ENCODE data around the gene APBB2. TPM values are rescaled to one million over a fixed set of nuclear protein-coding genes. Genes with fewer than 3 reads are reported as not detected.

The APBB2 gene
- total RNA-seq, 1 experiment from 2014 or later: 49.0 TPM

DNA sequence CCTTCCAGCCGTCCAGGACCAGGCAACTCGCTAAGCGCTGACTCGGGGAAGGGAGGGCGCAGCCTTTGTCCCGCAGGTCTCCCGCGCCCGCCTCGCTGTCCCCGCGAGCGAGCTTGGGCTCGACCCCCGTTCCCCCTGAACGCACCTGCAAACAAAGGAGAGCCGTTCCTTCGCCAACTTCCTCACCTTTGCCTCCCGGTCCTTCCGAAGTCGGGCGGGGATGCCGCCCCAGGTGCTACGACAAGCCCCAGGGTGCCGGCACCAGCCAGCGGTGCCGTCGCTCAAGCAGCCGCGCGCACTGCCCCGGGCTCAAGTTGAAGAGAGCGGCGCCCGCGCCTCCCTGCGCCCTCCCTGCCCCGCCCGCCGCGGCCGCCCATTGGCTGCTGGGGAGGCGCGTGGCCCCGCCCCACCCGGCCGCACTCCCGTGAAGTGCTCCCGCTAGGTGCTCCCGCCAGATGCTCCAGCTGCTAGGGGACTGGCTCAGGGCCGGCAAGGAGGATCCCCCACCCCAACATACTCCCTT is 357.4 kb downstream of the APBB2 start (continued):
- TF ChIP-seq CREM (CRISPR knock-in tag; IDR thresholded peaks at IDR 0.05) (peak; percentile 59; the same call in 1 of the 2 replicates), MYBL2 (CRISPR knock-in tag; IDR thresholded peaks at IDR 0.05) (peak; percentile 59; the same call in 1 of the 2 replicates), PRRX2 (CRISPR knock-in tag; IDR thresholded peaks at IDR 0.05) (no peak), NR3C1 (CRISPR knock-in tag; conservative IDR thresholded peaks at IDR 0.05; ENCODE audit: low read depth) (0 out of 2 replicates have a peak, but pooled peaks have one; percentile 71), NFYB (CRISPR knock-in tag; conservative IDR thresholded peaks at IDR 0.05; ENCODE audit: low read depth) (peak; percentile 79), OVOL2 (CRISPR knock-in tag; IDR thresholded peaks at IDR 0.05; ENCODE audit: borderline replicate concordance) (no peak), ZNF263 (CRISPR knock-in tag; IDR thresholded peaks at IDR 0.05; ENCODE audit: low read depth) (peak; percentile 100), FOXP1 (CRISPR knock-in tag; IDR thresholded peaks at IDR 0.05; ENCODE audit: borderline replicate concordance) (peak; percentile 81; the same call in 1 of the 2 replicates), ZNF317 (CRISPR knock-in tag; IDR thresholded peaks at IDR 0.05; ENCODE audit: borderline replicate concordance, low read depth) (no peak), CBFB (CRISPR knock-in tag; IDR thresholded peaks at IDR 0.05; ENCODE audit: low read depth) (peak; percentile 89; the same call in 1 of the 2 replicates), SOX15 (CRISPR knock-in tag; IDR thresholded peaks at IDR 0.05) (no peak), ARID4B (CRISPR knock-in tag; IDR thresholded peaks at IDR 0.05; ENCODE audit: borderline replicate concordance) (peak; percentile 53; the same call in 1 of the 2 replicates), E2F5 (CRISPR knock-in tag; IDR thresholded peaks at IDR 0.05) (peak; percentile 65; the same call in 1 of the 2 replicates)
- TF ChIP-seq, protein P1, sequence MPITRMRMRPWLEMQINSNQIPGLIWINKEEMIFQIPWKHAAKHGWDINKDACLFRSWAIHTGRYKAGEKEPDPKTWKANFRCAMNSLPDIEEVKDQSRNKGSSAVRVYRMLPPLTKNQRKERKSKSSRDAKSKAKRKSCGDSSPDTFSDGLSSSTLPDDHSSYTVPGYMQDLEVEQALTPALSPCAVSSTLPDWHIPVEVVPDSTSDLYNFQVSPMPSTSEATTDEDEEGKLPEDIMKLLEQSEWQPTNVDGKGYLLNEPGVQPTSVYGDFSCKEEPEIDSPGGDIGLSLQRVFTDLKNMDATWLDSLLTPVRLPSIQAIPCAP (CRISPR knock-in tag; IDR thresholded peaks at IDR 0.05): peak; percentile 64; the same call in 1 of the 2 replicates

DNA sequence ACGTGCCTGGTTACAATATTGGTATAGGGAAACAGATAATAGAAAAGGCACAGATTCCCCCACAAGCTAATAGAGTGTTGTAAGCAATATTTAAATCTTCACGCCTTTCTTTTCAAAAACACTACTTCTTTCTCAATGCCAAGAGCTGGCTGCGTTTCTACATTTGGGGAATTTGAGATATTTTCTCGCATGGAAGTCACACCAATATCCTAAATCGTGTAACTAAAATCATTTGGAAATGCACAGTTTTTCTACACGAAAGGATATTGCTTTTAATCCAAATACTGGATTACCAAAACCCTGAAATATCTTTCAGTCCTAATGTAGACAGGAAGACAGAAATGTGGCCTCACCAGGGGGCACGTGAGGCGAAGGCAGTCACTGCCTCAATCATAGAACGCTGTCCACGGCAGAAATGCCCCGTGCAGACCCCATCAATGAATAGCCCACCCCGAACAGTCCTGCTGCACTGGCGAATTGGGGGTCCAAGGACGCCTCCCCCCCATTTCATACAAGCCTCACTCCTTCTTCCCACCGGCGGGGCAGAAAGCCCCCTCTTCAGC is 358.0 kb downstream of the APBB2 start:
- Mint-ChIP-seq H3K27ac (no peak overlapping the region), H3K4me3 (peak overlapping the region; percentile 85), H3K9me3 (no peaks in the 10 kb centered on the region), H3K27me3 (ENCODE audit: low read depth) (no peaks in the 10 kb centered on the region), H3K4me1 (peaks cover 13% of the 10 kb centered on the region), H3K36me3 (peaks cover 13% of the 10 kb centered on the region; the same call in 1 of the 2 replicates)
- ATAC-seq (peak; percentile 13), DNase-seq (ENCODE audit: low spot score) (no peak)
- TF ChIP-seq ERG (CRISPR knock-in tag; IDR thresholded peaks at IDR 0.05): no peak
- TF ChIP-seq, protein P1 (CRISPR knock-in tag; IDR thresholded peaks at IDR 0.05): no peak
- TF ChIP-seq, protein P2, sequence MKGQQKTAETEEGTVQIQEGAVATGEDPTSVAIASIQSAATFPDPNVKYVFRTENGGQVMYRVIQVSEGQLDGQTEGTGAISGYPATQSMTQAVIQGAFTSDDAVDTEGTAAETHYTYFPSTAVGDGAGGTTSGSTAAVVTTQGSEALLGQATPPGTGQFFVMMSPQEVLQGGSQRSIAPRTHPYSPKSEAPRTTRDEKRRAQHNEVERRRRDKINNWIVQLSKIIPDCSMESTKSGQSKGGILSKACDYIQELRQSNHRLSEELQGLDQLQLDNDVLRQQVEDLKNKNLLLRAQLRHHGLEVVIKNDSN (CRISPR knock-in tag; IDR thresholded peaks at IDR 0.05): 0 out of 2 replicates have a peak, but pooled peaks have one; percentile 25
- TF ChIP-seq ZNF512 (CRISPR knock-in tag; IDR thresholded peaks at IDR 0.05; ENCODE audit: borderline replicate concordance): no peak
- TF ChIP-seq NFATC4 (CRISPR knock-in tag; IDR thresholded peaks at IDR 0.05): no peak
- ChIA-PET POLR2A (no interaction called here), CTCF (interaction anchor here (0.7 to 4.4 kb wide), 6 partner anchors 8 to 858 kb away, joined by 3 to 28 read pairs (median 8); no protein-coding TSS in a partner anchor)
